Spleen (tissue), 11 donors: ENCODE data around the gene MARS1. TPM values are rescaled to one million over a fixed set of nuclear protein-coding genes. Genes with fewer than 3 reads are reported as not detected.

ENCODE experiments used
- DNase-seq: peaks from one replicate; pipeline ENCODE4 v3.0.0-alpha.2; 2020
- H3K27ac ChIP-seq, 8 donors: fragments of 200-600 bp; sonication (generic) in 7 of 8; 1 replicate in 4 of 8; 2 replicates in 4 of 8; pipeline versions ENCODE4 v1.5.0 to v1.8.0; 2016 to 2021; ENCODE audit warnings: inconsistent platforms in 4 of 8, mild to moderate bottlenecking in 4 of 8, moderate library complexity in 1 of 8
- H3K27me3 ChIP-seq, 7 donors: fragments of 200-600 bp; sonication (generic) in 6 of 7; replicated peaks in 1 of 7; 1 replicate in 4 of 7; 2 replicates in 3 of 7; pipeline versions ENCODE4 v1.5.0 to v1.8.0; 2016 to 2021; ENCODE audit warnings: inconsistent platforms in 3 of 7, mild to moderate bottlenecking in 1 of 7
- H3K36me3 ChIP-seq, 6 donors: fragments of 200-600 bp; sonication (generic) in 5 of 6; 1 replicate in 4 of 6; 2 replicates in 2 of 6; pipeline versions ENCODE4 v1.5.0 to v1.8.0; 2016 to 2021; ENCODE audit warnings: inconsistent platforms in 2 of 6
- H3K4me1 ChIP-seq, 6 donors: fragments of 200-600 bp; sonication (generic) in 5 of 6; 1 replicate in 3 of 6; 2 replicates in 3 of 6; pipeline versions ENCODE4 v1.5.0 to v1.8.0; 2016 to 2021; ENCODE audit warnings: inconsistent platforms in 3 of 6
- H3K4me3 ChIP-seq, 8 donors: fragments of 200-600 bp; sonication (generic) in 7 of 8; 1 replicate in 4 of 8; 2 replicates in 4 of 8; pipeline versions ENCODE4 v1.5.0 to v1.8.0; 2016 to 2021; ENCODE audit warnings: inconsistent platforms in 4 of 8, mild to moderate bottlenecking in 4 of 8, moderate library complexity in 2 of 8
- H3K9me3 ChIP-seq, 8 donors: fragments of 200-600 bp; sonication (generic) in 7 of 8; 1 replicate in 4 of 8; 2 replicates in 4 of 8; pipeline versions ENCODE4 v1.5.0 to v1.8.0; 2016 to 2021; ENCODE audit warnings: inconsistent platforms in 4 of 8
- CTCF ChIP-seq, 11 experiments: fragments of 200-600 bp in 7 of 11; fragments of 450-650 bp in 4 of 11; sonication (generic) in 4 of 11; IDR thresholded peaks in 8 of 11; conservative IDR thresholded peaks in 3 of 11; 1 replicate in 7 of 11; 2 replicates in 4 of 11; pipeline versions ENCODE4 v1.4.0 to v1.8.0; 2016 to 2021; ENCODE audit warnings: antibody characterized with exemption in 11 of 11, inconsistent platforms in 4 of 11, mild to moderate bottlenecking in 1 of 11
- POLR2A ChIP-seq, 3 donors: fragments of 450-650 bp; IDR thresholded peaks; one replicate each; pipeline ENCODE4 v1.5.1; 2017; ENCODE audit warnings: antibody characterized with exemption in 3 of 3, mild to moderate bottlenecking in 1 of 3
- POLR2AphosphoS5 ChIP-seq, 3 donors: sonication (generic); formaldehyde crosslinking; IDR thresholded peaks; one replicate each; pipeline ENCODE4 v1.5.1; 2017; ENCODE audit warnings: antibody characterized with exemption in 3 of 3
- WGBS, 5 donors: extraction: QIAGEN DNeasy Blood & Tissue Kit in 3 of 5; methylation state at CpG; one replicate each; pipeline versions ENCODE4 v1.1.5 to v1.1.7; 2013 to 2018; 5-methylcytosine and 5-hydroxymethylcytosine counted together
- intact Hi-C: fragments of 100-400 bp; cut with DNase I; formaldehyde crosslinking; loops from one replicate; pipeline ENCODE4 v1.15.0; 2023; ENCODE audit warnings: low total_unique reads
- polyA plus RNA-seq, 3 donors: library from polyadenylated mRNA; stranded (reverse); fragments of 200-250 nt; gene quantifications; one replicate each; pipeline ENCODE4 v1.2.1, GENCODE V29; 2013
- total RNA-seq, 7 donors: library from RNA; depleted of rRNA in 3 of 7; stranded (reverse); fragments of >200 nt in 3 of 7; fragmentation: NEBNext Ultra II Directional in 4 of 7; extraction: Animal tissue kit (Norgen Biotek cat#: 25700) in 4 of 7; gene quantifications; one replicate each; pipeline versions ENCODE4 v1.1.0 to v1.2.1, GENCODE V29; 2016 to 2021
- donor health status: healthy with polysubstance abuse.
- donor health status: DM: no; HTN: no; CAD: no; lungs with moderate emphysema.
- donor health status: DM: no; HTN: no; CAD: no.
- donor health status: Bipolar disorder and iron deficiency.
- donor health status: healthy.
- donor health status: DM: no; HTN: no; CAD: no.
- donor health status: DM: yes; HTN: yes; CAD: no.

Gene MARS1
- total and polyA plus RNA-seq, 10 donors = 67.4 to 186 (median 101) TPM

DNA sequence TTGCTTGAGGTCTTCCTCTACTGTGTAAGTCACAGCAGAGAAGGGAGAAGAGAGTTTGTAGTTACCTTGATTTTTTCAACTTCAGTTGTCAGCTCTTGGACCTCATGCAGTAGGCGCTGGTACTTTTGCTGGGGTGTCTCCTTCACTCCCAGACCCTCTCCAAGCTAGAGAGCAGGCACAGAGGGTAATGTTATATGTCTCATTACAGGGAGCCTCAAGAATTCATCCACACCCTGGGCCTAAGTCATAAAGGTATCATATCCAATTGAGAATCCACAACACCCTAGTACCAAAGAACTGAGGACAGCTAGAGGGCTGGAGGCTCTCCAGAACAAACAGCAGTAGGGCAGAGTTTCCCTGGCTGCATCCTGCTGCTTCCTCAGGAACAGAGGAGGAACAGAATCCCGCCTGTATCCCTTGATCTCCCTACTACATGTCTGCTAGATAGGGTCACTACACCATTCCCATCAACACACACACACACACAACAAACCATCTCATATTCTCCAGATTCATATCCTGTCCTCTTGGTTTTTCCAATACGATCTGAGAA lies 47.2 kb downstream of the MARS1 start:
- Histone ChIP-seq H3K27ac (no peak overlapping the region), H3K36me3 (peaks cover 0 to 100% (median 75%) of the 10 kb centered on the region in 6 donors), H3K4me1 (no peaks in the 10 kb centered on the region), H3K27me3 (no peaks in the 10 kb centered on the region), H3K4me3 (no peak overlapping the region), H3K9me3 (no peaks in the 10 kb centered on the region)
- TF ChIP-seq CTCF (IDR thresholded peaks at IDR 0.05 in 8 of 11, conservative IDR thresholded peaks at IDR 0.05 in 3 of 11) (no peak), POLR2AphosphoS5 (IDR thresholded peaks at IDR 0.05) (no peak), POLR2A (IDR thresholded peaks at IDR 0.05) (no peak)
- 85 to 97% (median 93%) methylated on average over 3 of the region's 3 CpGs for WGBS, 5 donors
- no peak for DNase-seq
- intact Hi-C loops = no loop called here

DNA sequence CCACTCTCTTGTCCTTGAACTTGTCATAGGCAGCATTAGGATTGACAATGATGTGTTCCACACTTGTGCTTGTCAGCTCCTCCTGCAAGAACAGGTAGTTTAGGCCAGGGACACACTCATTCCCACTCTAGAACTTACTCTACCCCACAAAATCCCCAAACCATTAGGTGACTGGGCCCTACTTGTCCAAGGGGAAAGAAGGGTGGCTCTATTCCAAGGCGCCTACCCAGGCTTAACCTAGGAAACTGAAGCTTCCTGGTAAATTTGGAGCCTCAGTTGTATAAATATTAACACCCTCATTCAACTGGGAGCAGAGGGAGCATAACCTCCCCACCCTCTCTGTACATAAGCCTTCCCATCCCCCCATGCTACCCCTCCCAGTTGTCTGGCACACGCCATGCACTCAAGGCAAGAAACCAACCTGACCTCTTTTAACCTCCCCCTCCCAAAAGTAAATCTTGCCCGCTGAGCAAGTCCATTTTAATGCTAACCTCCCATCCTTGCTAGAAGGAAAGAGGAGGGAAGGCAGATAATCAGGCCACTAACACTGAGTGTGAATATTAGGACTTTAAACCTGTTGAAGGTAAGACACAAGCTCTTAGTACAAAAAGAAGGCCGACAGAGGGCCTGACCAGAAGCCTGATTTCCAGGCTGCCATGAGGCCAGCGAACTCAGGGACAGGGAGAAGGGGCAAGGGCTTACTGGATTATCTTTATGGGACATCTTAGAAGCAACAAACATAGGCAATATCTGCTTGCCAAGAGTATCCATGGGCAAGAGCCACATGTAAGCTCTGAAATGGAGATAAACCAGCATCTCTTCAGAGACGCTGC lies 48.1 kb downstream of the MARS1 start:
- no peaks in the 10 kb centered on the region for H3K27me3 ChIP-seq
- no peak for DNase-seq
- no peak for TF ChIP-seq POLR2A (IDR thresholded peaks at IDR 0.05)
- no peak for TF ChIP-seq POLR2AphosphoS5 (IDR thresholded peaks at IDR 0.05)
- no peak for TF ChIP-seq CTCF (IDR thresholded peaks at IDR 0.05 in 8 of 11, conservative IDR thresholded peaks at IDR 0.05 in 3 of 11)
- no peaks in the 10 kb centered on the region for H3K4me1 ChIP-seq
- peaks cover 0 to 99% (median 66%) of the 10 kb centered on the region in 6 donors for H3K36me3 ChIP-seq
- no peak overlapping the region for H3K27ac ChIP-seq
- intact Hi-C loops = no loop called here
- 77 to 100% (median 87%) methylated on average over 6 of the region's 6 CpGs for WGBS, 5 donors
- no peak overlapping the region for H3K4me3 ChIP-seq
- H3K9me3 ChIP-seq = no peaks in the 10 kb centered on the region

DNA sequence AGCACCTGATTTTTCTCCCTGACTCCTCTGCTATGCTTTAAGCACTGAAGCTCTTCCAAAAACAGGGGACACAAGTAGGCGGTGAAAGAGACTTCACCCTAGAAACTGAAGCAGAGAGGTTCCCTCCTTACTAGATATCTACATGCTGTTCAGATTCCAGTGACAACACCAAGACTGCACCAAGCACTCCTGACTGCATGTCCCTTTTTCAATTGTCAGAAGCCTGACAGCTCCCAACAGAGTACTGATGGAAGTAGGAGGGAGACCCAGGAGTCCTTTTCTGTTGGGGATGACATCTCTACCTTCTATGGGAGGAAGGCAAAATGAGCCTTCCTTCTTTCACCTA lies 48.7 kb downstream of the MARS1 start:
- Histone ChIP-seq H3K4me1 (peaks cover 0 to 4% (median 0%) of the 10 kb centered on the region in 6 donors), H3K36me3 (peaks cover 0 to 99% (median 62%) of the 10 kb centered on the region in 6 donors), H3K4me3 (no peak overlapping the region), H3K9me3 (no peaks in the 10 kb centered on the region), H3K27me3 (no peaks in the 10 kb centered on the region), H3K27ac (no peak overlapping the region)
- no peak for TF ChIP-seq POLR2AphosphoS5 (IDR thresholded peaks at IDR 0.05)
- TF ChIP-seq CTCF (IDR thresholded peaks at IDR 0.05 in 8 of 11, conservative IDR thresholded peaks at IDR 0.05 in 3 of 11) = no peak
- TF ChIP-seq POLR2A (IDR thresholded peaks at IDR 0.05) = no peak
- no peak for DNase-seq
- intact Hi-C loops = no loop called here
- WGBS, 5 donors = 93 to 100% (median 96%) methylated on average over 1 of the region's 1 CpG

GRCh38 chr12:57539134-57539768 lies 51.4 kb downstream of the MARS1 start:
- H3K36me3 ChIP-seq = peaks cover 0 to 87% (median 44%) of the 10 kb centered on the region in 6 donors
- WGBS, 5 donors = 69 to 88% (median 76%) methylated on average over 5 of the region's 5 CpGs
- no peak overlapping the region for H3K27ac ChIP-seq
- TF ChIP-seq POLR2AphosphoS5 (IDR thresholded peaks at IDR 0.05) = no peak
- TF ChIP-seq CTCF (IDR thresholded peaks at IDR 0.05 in 8 of 11, conservative IDR thresholded peaks at IDR 0.05 in 3 of 11) = no peak
- TF ChIP-seq POLR2A (IDR thresholded peaks at IDR 0.05) = no peak
- intact Hi-C loops = no loop called here
- H3K9me3 ChIP-seq = no peaks in the 10 kb centered on the region
- DNase-seq = no peak
- H3K4me1 ChIP-seq = peaks cover 0 to 18% (median 9%) of the 10 kb centered on the region in 6 donors
- no peak overlapping the region for H3K4me3 ChIP-seq
- H3K27me3 ChIP-seq = no peaks in the 10 kb centered on the region
